Loucy (cell line): Measurements from ENCODE around the gene GMIP.

Experiments used
- H2AFZ ChIP-seq: fragments of 200-600 bp; sonication (generic); 2 replicates; pipeline ENCODE4 v1.6.0; 2016; ENCODE audit warnings: antibody characterized with exemption, mild to moderate bottlenecking, low read length, moderate library complexity
- H3F3A ChIP-seq: fragments of 200-600 bp; 2 replicates; pipeline ENCODE4 v1.6.0; 2016; ENCODE audit warnings: antibody characterized with exemption, low read depth, mild to moderate bottlenecking
- H3K27me3 ChIP-seq: fragments of 200-600 bp; sonication (generic); 2 replicates; pipeline ENCODE4 v1.6.1; 2014; ENCODE audit warnings: low read length, mild to moderate bottlenecking; ENCODE audit not compliant: insufficient read depth, poor library complexity, severe bottlenecking
- H3K36me3 ChIP-seq: fragments of 200-600 bp; sonication (generic); 2 replicates; pipeline ENCODE4 v1.6.1; 2016; ENCODE audit warnings: low read length; ENCODE audit not compliant: insufficient read depth
- H3K4me1 ChIP-seq: fragments of 200-600 bp; sonication (generic); 2 replicates; pipeline ENCODE4 v1.5.1; 2014; ENCODE audit warnings: low read length, mild to moderate bottlenecking; ENCODE audit not compliant: insufficient read depth, poor library complexity, severe bottlenecking
- H3K4me2 ChIP-seq: fragments of 200-600 bp; sonication (generic); 2 replicates; pipeline ENCODE4 v1.6.0; 2014; ENCODE audit warnings: antibody characterized with exemption, low read length, low read depth, mild to moderate bottlenecking; ENCODE audit not compliant: poor library complexity, severe bottlenecking
- H3K4me3 ChIP-seq: fragments of 200-600 bp; sonication (generic); 2 replicates; pipeline ENCODE4 v1.5.1; 2014; ENCODE audit warnings: low read length, mild to moderate bottlenecking, mixed read lengths; ENCODE audit not compliant: poor library complexity, severe bottlenecking
- H3K79me2 ChIP-seq: fragments of 200-600 bp; sonication (generic); 2 replicates; pipeline ENCODE4 v1.6.1; 2014; ENCODE audit warnings: low read length; ENCODE audit not compliant: insufficient read depth
- H3K9ac ChIP-seq: fragments of 200-600 bp; sonication (generic); 2 replicates; pipeline ENCODE4 v1.6.0; 2014; ENCODE audit warnings: mild to moderate bottlenecking, low read depth, low read length, moderate library complexity; ENCODE audit not compliant: poor library complexity, severe bottlenecking
- H3K9me2 ChIP-seq: fragments of 200-600 bp; sonication (generic); replicated peaks from 2 replicates; pipeline ENCODE4 v1.6.1; 2016; ENCODE audit warnings: low read depth, low read length, mixed read lengths
- H3K9me3 ChIP-seq: fragments of 200-600 bp; sonication (generic); 2 replicates; pipeline ENCODE4 v1.6.1; 2014; ENCODE audit warnings: mild to moderate bottlenecking, antibody characterized with exemption, low read length, low read depth; ENCODE audit not compliant: insufficient read depth
- H4K20me1 ChIP-seq: fragments of 200-600 bp; sonication (generic); 2 replicates; pipeline ENCODE4 v1.6.0; 2014; ENCODE audit warnings: antibody characterized with exemption, low read length, mild to moderate bottlenecking; ENCODE audit not compliant: insufficient read depth, poor library complexity, severe bottlenecking
- EZH2phosphoT487 ChIP-seq: fragments of 200-600 bp; IDR thresholded peaks from 2 replicates; pipeline ENCODE4 v1.6.1; 2018; ENCODE audit warnings: antibody characterized with exemption, mild to moderate bottlenecking, moderate library complexity, borderline replicate concordance
- TF ChIP-seq, protein P1 (sequence below): fragments of 200-600 bp; sonication (generic); conservative IDR thresholded peaks from 2 replicates; pipeline ENCODE4 v1.5.1; 2014; ENCODE audit warnings: mild to moderate bottlenecking, antibody characterized with exemption, low read length

The GMIP gene

DNA sequence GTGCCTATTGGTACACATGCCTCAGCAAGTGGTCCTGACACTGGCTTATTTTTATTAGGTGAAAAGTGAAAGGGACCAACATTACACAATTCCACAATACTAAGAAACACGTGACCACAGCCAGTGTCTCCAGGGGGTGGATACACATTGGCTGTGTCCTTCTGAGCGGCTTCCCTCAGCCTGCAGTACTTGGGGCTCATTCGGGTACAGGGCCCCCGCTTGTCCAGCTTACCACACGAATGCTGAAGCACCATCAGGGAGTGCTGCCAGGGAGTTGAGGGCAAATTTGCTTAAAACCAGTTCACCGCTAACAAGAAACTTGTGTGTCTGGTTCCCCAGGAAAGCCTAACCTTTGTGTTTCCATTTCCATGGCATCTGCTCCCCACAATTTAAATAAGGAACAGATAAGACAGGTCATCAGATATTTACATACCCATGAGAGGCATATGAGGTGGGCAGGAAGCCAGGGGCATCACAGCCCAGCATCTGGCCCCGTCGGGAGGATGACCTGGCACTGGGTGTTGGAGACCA lies 48.2 kb downstream of the GMIP start:
- no peaks in the 10 kb centered on the region for H3F3A ChIP-seq
- no peaks in the 10 kb centered on the region for H3K4me1 ChIP-seq
- H3K9me2 ChIP-seq = no peaks in the 10 kb centered on the region
- no peaks in the 10 kb centered on the region for H3K9me3 ChIP-seq
- no peak overlapping the region for H3K9ac ChIP-seq
- H3K79me2 ChIP-seq = no peaks in the 10 kb centered on the region
- no peak overlapping the region for H3K4me3 ChIP-seq
- no peak overlapping the region for H2AFZ ChIP-seq
- no peaks in the 10 kb centered on the region for H3K27me3 ChIP-seq
- no peak for TF ChIP-seq EZH2phosphoT487
- TF ChIP-seq, protein P1, sequence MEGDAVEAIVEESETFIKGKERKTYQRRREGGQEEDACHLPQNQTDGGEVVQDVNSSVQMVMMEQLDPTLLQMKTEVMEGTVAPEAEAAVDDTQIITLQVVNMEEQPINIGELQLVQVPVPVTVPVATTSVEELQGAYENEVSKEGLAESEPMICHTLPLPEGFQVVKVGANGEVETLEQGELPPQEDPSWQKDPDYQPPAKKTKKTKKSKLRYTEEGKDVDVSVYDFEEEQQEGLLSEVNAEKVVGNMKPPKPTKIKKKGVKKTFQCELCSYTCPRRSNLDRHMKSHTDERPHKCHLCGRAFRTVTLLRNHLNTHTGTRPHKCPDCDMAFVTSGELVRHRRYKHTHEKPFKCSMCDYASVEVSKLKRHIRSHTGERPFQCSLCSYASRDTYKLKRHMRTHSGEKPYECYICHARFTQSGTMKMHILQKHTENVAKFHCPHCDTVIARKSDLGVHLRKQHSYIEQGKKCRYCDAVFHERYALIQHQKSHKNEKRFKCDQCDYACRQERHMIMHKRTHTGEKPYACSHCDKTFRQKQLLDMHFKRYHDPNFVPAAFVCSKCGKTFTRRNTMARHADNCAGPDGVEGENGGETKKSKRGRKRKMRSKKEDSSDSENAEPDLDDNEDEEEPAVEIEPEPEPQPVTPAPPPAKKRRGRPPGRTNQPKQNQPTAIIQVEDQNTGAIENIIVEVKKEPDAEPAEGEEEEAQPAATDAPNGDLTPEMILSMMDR = no peak
- no peaks in the 10 kb centered on the region for H3K36me3 ChIP-seq
- no peaks in the 10 kb centered on the region for H4K20me1 ChIP-seq
- H3K4me2 ChIP-seq = no peak overlapping the region

DNA sequence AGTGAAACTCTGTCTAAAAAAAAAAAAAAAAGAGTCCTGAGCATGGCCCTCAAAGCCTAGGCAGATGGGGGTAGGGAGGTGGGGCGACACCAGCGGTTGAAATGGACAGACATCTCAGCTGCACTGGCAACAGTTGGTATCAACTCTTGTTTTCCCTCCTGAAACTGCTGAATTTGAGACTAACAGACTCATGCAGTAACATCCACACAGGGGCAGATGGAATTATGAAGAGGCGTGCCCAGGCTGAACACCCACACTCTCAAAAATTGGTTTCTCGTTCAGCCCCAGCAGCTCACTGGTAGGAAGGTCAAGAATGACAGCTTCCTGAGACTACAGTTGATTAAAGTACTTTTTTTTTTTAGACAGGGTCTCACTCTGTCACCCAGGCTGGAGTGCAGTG lies 49.1 kb downstream of the GMIP start:
- H4K20me1 ChIP-seq = no peaks in the 10 kb centered on the region
- H3K4me2 ChIP-seq = no peak overlapping the region
- no peaks in the 10 kb centered on the region for H3K4me1 ChIP-seq
- H3K4me3 ChIP-seq = no peak overlapping the region
- H3K9me3 ChIP-seq = no peaks in the 10 kb centered on the region
- no peaks in the 10 kb centered on the region for H3K79me2 ChIP-seq
- TF ChIP-seq EZH2phosphoT487 = no peak
- TF ChIP-seq, protein P1 = no peak
- H3F3A ChIP-seq = no peaks in the 10 kb centered on the region
- no peaks in the 10 kb centered on the region for H3K27me3 ChIP-seq
- H3K9ac ChIP-seq = no peak overlapping the region
- H3K36me3 ChIP-seq = no peaks in the 10 kb centered on the region
- no peaks in the 10 kb centered on the region for H3K9me2 ChIP-seq
- H2AFZ ChIP-seq = no peak overlapping the region

DNA sequence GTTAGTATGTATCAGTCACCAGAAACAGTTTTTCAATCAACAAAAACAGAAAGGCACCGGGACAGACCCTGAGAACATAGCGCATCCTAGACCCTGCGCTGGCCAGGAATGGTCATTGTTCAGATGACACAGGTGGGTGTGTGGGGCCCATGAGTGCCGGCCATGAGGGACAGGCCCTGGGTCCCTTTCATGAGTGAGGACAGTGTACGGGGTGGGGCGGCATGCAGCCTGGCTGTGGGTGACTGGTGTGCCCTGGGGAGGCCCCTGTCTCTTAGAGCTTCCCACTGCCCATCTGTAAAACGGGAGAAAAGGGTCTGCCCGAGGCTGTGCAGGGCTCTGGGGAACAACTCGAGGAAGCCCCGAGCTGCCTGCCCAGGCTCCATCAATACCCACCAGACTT lies 50.8 kb downstream of the GMIP start:
- Histone ChIP-seq H3K4me3 (no peak overlapping the region), H3K79me2 (no peaks in the 10 kb centered on the region), H3F3A (no peaks in the 10 kb centered on the region), H3K9ac (no peak overlapping the region), H3K4me2 (no peak overlapping the region), H4K20me1 (no peaks in the 10 kb centered on the region), H2AFZ (no peak overlapping the region), H3K4me1 (no peaks in the 10 kb centered on the region), H3K9me3 (no peaks in the 10 kb centered on the region), H3K9me2 (no peaks in the 10 kb centered on the region), H3K36me3 (no peaks in the 10 kb centered on the region), H3K27me3 (no peaks in the 10 kb centered on the region)
- TF ChIP-seq, protein P1 = no peak
- no peak for TF ChIP-seq EZH2phosphoT487
